Gastrocnemius medialis (tissue), 4 donors: Measurements from ENCODE around the gene ZBP1.

Experiments used
- CTCF ChIP-seq, 5 experiments: fragments of 450-650 bp in 3 of 5; fragments of 200-600 bp in 2 of 5; sonication (generic) in 2 of 5; IDR thresholded peaks in 4 of 5; conservative IDR thresholded peaks in 1 of 5; 1 replicate in 4 of 5; 2 replicates in 1 of 5; pipeline ENCODE4 v1.5.1; 2016 to 2019; ENCODE audit warnings: antibody characterized with exemption in 5 of 5, mild to moderate bottlenecking in 3 of 5, moderate library complexity in 3 of 5
- POLR2A ChIP-seq, 2 donors: fragments of 450-650 bp; IDR thresholded peaks; one replicate each; pipeline ENCODE4 v1.6.1; 2017; ENCODE audit warnings: antibody characterized with exemption in 2 of 2, mild to moderate bottlenecking in 2 of 2, moderate library complexity in 2 of 2

DNA sequence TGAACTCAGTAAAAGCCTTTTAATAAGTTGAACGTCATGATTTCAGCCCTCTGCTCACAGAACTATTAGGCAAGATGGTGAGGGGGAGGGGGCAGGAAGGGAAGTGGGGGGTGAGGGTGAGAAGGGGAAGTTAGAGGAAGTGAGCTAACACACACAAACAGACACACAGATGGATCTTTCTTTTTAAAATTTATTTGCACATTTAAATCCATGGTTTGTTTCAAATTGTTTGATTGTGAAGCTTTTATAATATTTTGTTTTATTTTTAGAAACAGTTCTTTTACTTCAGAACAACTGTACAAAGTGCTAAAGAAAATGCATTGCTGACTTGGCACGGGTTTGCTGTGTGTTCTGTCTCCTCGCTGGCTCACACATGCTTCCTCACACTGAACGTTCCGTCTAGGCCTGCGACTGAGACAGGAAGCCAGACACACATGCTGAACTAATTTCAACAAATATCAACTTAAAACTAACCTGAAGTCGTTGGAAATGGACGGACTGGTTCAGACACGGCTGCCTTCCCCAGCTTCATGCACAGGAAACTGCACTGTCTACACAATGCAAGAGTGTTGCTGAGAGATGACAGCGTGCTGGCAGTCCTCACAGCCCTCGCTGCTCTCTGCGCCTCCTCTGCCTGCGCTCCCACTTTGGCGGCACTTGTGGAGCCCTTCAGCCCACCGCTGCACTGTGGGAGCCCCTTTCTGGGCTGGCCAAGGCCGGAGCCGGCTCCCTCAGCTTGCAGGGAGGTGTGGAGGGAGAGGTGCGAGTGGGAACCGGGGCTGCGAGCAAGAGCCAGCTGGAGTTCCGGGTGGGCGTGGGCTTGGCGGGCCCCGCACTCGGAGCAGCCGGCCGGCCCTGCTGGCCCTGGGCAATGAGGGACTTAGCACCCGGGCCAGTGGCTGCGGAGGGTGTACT, 8.1 kb upstream of the ZBP1 start:
- TF ChIP-seq POLR2A (IDR thresholded peaks at IDR 0.05) = no peak
- no peak for TF ChIP-seq CTCF (IDR thresholded peaks at IDR 0.05 in 4 of 5, conservative IDR thresholded peaks at IDR 0.05 in 1 of 5)
